Adipocyte (in vitro differentiated cells): Measurements from ENCODE around the gene ZSCAN23.
A peak's percentile ranks its signal among the peaks of the same experiment; 100 is the strongest.

ENCODE experiments used
- DNase-seq: peaks from one replicate; pipeline ENCODE4 v3.0.0-alpha.2; 2015; ENCODE audit warnings: low read depth
- H3K27me3 ChIP-seq: replicated peaks from 2 replicates; pipeline ENCODE4 v1.7.0; 2013; ENCODE audit warnings: mild to moderate bottlenecking, low read length, moderate library complexity; ENCODE audit not compliant: control insufficient read depth, insufficient read depth
- H3K36me3 ChIP-seq: 2 replicates; pipeline ENCODE4 v1.7.0; 2013; ENCODE audit warnings: low read length, mild to moderate bottlenecking, moderate library complexity; ENCODE audit not compliant: control insufficient read depth, insufficient read depth, severe bottlenecking
- H3K4me1 ChIP-seq: 2 replicates; pipeline ENCODE4 v1.7.0; 2013; ENCODE audit warnings: mild to moderate bottlenecking, low read length, moderate library complexity; ENCODE audit not compliant: control insufficient read depth, insufficient read depth
- H3K4me3 ChIP-seq: 2 replicates; pipeline ENCODE4 v1.7.0; 2013; ENCODE audit warnings: mild to moderate bottlenecking, low read length, moderate library complexity
- H3K9ac ChIP-seq: 2 replicates; pipeline ENCODE4 v1.7.0; 2013; ENCODE audit warnings: mild to moderate bottlenecking, low read length, moderate library complexity
- H3K9me3 ChIP-seq: 2 replicates; pipeline ENCODE4 v1.7.0; 2013; ENCODE audit warnings: mild to moderate bottlenecking, low read length, moderate library complexity; ENCODE audit not compliant: control insufficient read depth

The ZSCAN23 gene

DNA sequence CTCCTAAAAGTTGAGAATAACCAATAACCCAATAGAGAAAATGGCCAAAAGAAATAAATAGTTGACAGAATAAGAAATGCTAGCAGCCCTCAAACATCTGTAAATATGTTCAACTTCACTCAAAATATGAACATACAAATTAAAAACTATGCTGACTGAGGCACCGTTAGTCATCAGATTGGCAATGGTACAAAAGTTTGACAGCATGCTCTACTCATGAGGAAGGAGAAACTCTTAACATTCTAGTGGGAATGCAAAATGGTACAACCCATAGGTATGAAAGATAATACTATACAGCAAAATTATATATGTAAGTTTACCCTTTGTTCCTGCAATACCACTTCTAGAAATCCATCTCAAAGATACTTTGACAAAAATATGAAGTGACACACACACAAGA lies 42.1 kb downstream of the ZSCAN23 start:
- Histone ChIP-seq H3K9ac (no peak overlapping the region), H3K4me3 (no peak overlapping the region), H3K36me3 (no peaks in the 10 kb centered on the region), H3K27me3 (no peaks in the 10 kb centered on the region), H3K4me1 (peaks cover 13% of the 10 kb centered on the region), H3K9me3 (no peaks in the 10 kb centered on the region)
- peak; percentile 18 for DNase-seq

GRCh38 chr6:28400122-28400451 lies 43.2 kb downstream of the ZSCAN23 start:
- peak overlapping the region; percentile 92 for H3K9ac ChIP-seq

DNA sequence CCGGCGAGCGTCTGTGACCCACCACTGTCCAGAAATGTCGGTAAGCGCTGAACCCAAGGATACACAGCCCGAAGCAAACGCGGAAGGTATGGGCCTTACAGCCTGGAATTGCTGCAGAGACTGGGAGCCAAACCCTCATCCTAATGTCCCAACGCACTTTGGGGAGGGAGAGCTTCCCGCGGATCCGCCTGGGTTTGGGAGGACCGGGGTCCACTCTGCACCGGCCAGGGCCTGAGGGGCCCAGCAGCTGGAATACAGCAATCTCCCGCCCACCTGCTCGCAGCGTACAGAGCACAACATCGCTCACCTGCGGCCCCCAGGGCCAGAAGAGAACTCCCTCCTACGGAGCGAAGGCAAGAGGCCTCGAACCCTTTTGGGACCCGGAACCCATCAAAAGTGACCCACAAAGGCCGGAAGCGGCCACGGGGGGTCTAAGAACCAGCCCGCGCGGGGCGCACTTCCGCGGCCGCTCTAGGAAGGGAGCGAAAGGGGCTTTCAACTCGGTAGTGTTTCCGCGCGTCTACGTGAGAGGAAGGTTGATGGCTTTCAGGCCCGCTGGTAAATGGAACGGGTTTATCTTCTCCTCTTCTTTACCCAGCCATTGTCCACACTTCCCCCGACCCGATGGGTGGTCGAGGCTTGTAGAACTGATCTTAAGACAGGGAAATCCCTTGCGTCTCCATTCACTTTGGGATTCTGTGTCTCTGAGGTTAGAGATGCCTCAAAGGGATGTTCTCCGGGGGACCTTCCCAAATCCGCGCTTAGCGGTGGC lies 43.8 kb downstream of the ZSCAN23 start, which contains the start of gene ZSCAN12:
Gene ZSCAN12, minus strand, starts transcription at position 398 of the 772 bp plus-strand sequence. CDS start 1,342 bp downstream, outside the sequence.
- H3K9me3 ChIP-seq, result no peaks in the 10 kb centered on the region
- peak; percentile 93 for DNase-seq
- peak within 1 kb of the TSS; percentile 99 for H3K4me3 ChIP-seq
- H3K4me1 ChIP-seq, result peaks cover 13% of the 10 kb centered on the region
- peak within 1 kb of the TSS; percentile 92 for H3K9ac ChIP-seq
- H3K36me3 ChIP-seq, result no peaks in the 10 kb centered on the region
- no peaks in the 10 kb centered on the region for H3K27me3 ChIP-seq

More at GRCh38 chr6:28400122-28400451, 43.2 kb downstream of the ZSCAN23 start:
- peak overlapping the region; percentile 99 for H3K4me3 ChIP-seq
- H3K36me3 ChIP-seq, result no peaks in the 10 kb centered on the region
- H3K27me3 ChIP-seq, result no peaks in the 10 kb centered on the region
- DNase-seq, result no peak
- peaks cover 13% of the 10 kb centered on the region for H3K4me1 ChIP-seq
- H3K9me3 ChIP-seq, result no peaks in the 10 kb centered on the region

DNA sequence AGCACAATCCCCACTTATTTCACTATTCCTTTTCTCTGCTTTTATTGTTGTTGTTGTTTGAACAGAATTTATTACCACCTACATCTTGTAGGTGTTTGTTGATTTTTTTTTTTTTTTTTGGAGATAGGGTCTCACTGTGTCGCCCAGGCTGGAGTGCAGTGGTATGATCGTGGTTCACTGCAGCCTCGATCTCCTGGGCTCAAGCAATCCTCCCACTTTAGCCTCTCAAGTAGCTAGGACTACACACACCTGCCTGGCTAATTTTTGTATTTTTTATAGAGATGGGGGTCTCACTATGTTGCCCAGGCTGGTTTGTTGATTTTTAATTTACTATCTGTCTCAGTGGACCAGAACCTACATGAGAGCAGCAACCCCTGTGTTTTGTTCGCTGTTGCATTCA lies 47.4 kb downstream of the ZSCAN23 start:
- Histone ChIP-seq H3K36me3 (peaks cover 21% of the 10 kb centered on the region), H3K27me3 (no peaks in the 10 kb centered on the region), H3K4me1 (peaks cover 13% of the 10 kb centered on the region), H3K4me3 (no peak overlapping the region), H3K9ac (no peak overlapping the region), H3K9me3 (no peaks in the 10 kb centered on the region)
- DNase-seq, result no peak

GRCh38 chr6:28393912-28394662 lies 49.2 kb downstream of the ZSCAN23 start:
- DNase-seq, result peak; percentile 22
- H3K4me3 ChIP-seq, result no peak overlapping the region

DNA sequence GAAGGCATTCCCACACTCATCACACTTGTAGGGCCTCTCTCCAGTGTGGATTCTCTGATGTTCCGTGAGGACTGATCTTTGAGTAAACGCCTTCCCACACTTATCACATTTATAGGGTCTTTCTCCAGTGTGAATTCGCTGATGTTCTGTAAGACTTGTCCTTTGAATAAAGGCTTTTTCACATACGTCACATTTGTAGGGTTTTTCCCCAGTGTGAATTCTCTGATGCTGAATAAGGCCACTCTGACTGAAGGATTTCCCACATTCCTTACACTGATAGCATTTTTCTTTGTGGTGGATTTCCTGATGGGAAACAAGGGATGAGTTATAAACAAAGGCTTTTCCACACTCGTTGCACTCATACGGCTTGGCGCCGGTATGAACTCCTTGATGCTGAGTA lies 52.6 kb downstream of the ZSCAN23 start:
- Histone ChIP-seq H3K9me3 (no peaks in the 10 kb centered on the region), H3K4me1 (no peaks in the 10 kb centered on the region), H3K9ac (no peak overlapping the region), H3K27me3 (no peaks in the 10 kb centered on the region), H3K36me3 (peaks cover 46% of the 10 kb centered on the region), H3K4me3 (no peak overlapping the region)
- no peak for DNase-seq

More at GRCh38 chr6:28393912-28394662, 49.2 kb downstream of the ZSCAN23 start:
- H3K4me1 ChIP-seq, result peaks cover 7% of the 10 kb centered on the region
- H3K27me3 ChIP-seq, result no peaks in the 10 kb centered on the region
- peaks cover 39% of the 10 kb centered on the region for H3K36me3 ChIP-seq
- H3K9me3 ChIP-seq, result no peaks in the 10 kb centered on the region
- no peak overlapping the region for H3K9ac ChIP-seq

- H3K9me3 ChIP-seq, result no peaks in the 10 kb centered on the region
- no peak overlapping the region for H3K9ac ChIP-seq
- peaks cover 12% of the 10 kb centered on the region for H3K4me1 ChIP-seq
- no peak for DNase-seq
- no peak overlapping the region for H3K4me3 ChIP-seq
- no peaks in the 10 kb centered on the region for H3K27me3 ChIP-seq
- H3K36me3 ChIP-seq, result peaks cover 34% of the 10 kb centered on the region
These were observed 59.2 kb downstream of the ZSCAN23 start for GRCh38 chr6:28384143-28384533.

GRCh38 chr6:28383235-28384142 lies 59.8 kb downstream of the ZSCAN23 start:
- H3K4me1 ChIP-seq, result peaks cover 12% of the 10 kb centered on the region
- H3K9ac ChIP-seq, result peak overlapping the region; percentile 84
- no peaks in the 10 kb centered on the region for H3K27me3 ChIP-seq
- H3K4me3 ChIP-seq, result peak overlapping the region; percentile 84
- peaks cover 6% of the 10 kb centered on the region for H3K9me3 ChIP-seq
- H3K36me3 ChIP-seq, result peaks cover 32% of the 10 kb centered on the region
- peak; percentile 82 for DNase-seq
